Heart left ventricle (tissue), 13 donors: ENCODE measurements around the gene ANXA6.

Experiments
- CTCF ChIP-seq, 12 donors: fragments of 200-600 bp; sonication (generic) in 4 of 12; IDR thresholded peaks; one replicate each; pipeline versions ENCODE4 v1.5.0 to v1.8.0; 2018 to 2022; ENCODE audit warnings: antibody characterized with exemption in 12 of 12, mild to moderate bottlenecking in 5 of 12
- POLR2A ChIP-seq, 2 donors: fragments of 450-650 bp; IDR thresholded peaks; one replicate each; pipeline ENCODE4 v1.6.1; 2017; ENCODE audit warnings: antibody characterized with exemption in 2 of 2, mild to moderate bottlenecking in 2 of 2, moderate library complexity in 2 of 2
- donor health status: ischemic (EF 13 %, LVEDD 7.1; RV severe dilation, severe dysfunction).
- donor health status: DM: no; HTN: yes; CAD: no.
- donor health status: DM: no; HTN: no; CAD: no.
- donor health status: ischemic (EF 25% LVEDD 6.9; RV normal size, moderate dysfunction).
- donor health status: ischemic (EF 25% LVEDD 5.7; RV mildly dilated, moderate dysfunction).
- donor health status: ischemic (EF 35%, LVEDD 5.7; RV mildly dilated, moderate dysfunction).
- donor health status: nonischemic (EF 11% LVEDD 7.7; RV severe dilation, severe dysfunction).
- donor health status: DM: yes; HTN: yes; CAD: no.
- donor health status: PGD.
- donor health status: ischemic (EF 29% LVEDD 5.4; RV normal size, mild dysfunction).
- donor health status: nonischemic (EF 23%, LVEDD 6.1; RV moderate dilation, normal function).

DNA sequence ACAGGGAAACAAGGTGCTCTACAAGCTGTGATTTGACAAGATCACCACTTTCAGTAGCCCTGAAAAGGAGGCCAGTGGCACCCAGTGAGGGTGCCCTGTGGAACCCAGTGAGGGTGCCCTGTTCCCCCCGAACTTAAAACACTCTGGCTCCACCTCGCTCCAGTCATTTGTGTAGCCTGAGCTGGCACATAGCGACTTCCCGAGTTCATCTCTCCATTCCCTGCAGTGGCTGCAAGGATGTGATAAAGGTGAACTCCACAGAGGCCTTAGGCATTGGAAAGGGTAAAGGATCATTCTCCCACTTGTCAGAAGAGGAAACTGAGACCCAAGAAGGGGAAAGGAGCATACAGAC is 21.9 kb upstream of the ANXA6 start:
- TF ChIP-seq CTCF (IDR thresholded peaks at IDR 0.05) (no peak), POLR2A (IDR thresholded peaks at IDR 0.05) (no peak)
